Mesangial cell (primary cell): ENCODE data around the gene NTM. TPM values are rescaled to one million over a fixed set of nuclear protein-coding genes. Genes with fewer than 3 reads are reported as not detected.

ENCODE experiments used
- total RNA-seq: library from RNA; depleted of rRNA; stranded (reverse); fragments of >200 nt; gene quantifications from 2 replicates; pipeline ENCODE4 v1.2.3, GENCODE V29; 2015

Gene NTM
- total RNA-seq: 21.0 and 48.8 TPM in 2 replicates

GRCh38 chr11:131370090-131370751 lies at the start of gene NTM:
NTM (plus strand) TSS chr11:131370615.

